Effector CD8-positive, alpha-beta T cell (primary cell): ENCODE data around the gene PTPN22.

Source experiments
- DNase-seq: peaks from one replicate; lab custom pipeline; 2025; lab: John Stamatoyannopoulos, UW

Gene PTPN22

GRCh38 chr1:113887402-113888175 is 16.1 kb upstream of the PTPN22 start, which contains the start of gene BCL2L15:
Gene BCL2L15, minus strand, starts transcription at chr1:113887581. Its CDS starts 206 bp downstream, at chr1:113887375.
- no peak for DNase-seq

GRCh38 chr1:113886417-113887401 is 15.2 kb upstream of the PTPN22 start:
- DNase-seq = no peak

GRCh38 chr1:113881661-113882060 is 10.1 kb upstream of the PTPN22 start:
- DNase-seq = no peak

- DNase-seq = no peak
Observed at GRCh38 chr1:113879739-113880038, 8.2 kb upstream of the PTPN22 start.

GRCh38 chr1:113876176-113876575 is 4.7 kb upstream of the PTPN22 start:
- no peak for DNase-seq

- no peak for DNase-seq
Observed at GRCh38 chr1:113875714-113876113, 4.2 kb upstream of the PTPN22 start.

GRCh38 chr1:113874012-113874879 is 2.7 kb upstream of the PTPN22 start:
- no peak for DNase-seq

- no peak for DNase-seq
Observed at GRCh38 chr1:113872219-113872935, 865 bp upstream of the PTPN22 start.

- no peak for DNase-seq
Observed at GRCh38 chr1:113870778-113871177, 734 bp downstream of the PTPN22 start.

- DNase-seq = no peak
Observed at GRCh38 chr1:113868387-113869083, 3.0 kb downstream of the PTPN22 start.

- DNase-seq = no peak
Observed at GRCh38 chr1:113861641-113862040, 9.9 kb downstream of the PTPN22 start.

GRCh38 chr1:113860891-113861290 is 10.6 kb downstream of the PTPN22 start:
- no peak for DNase-seq

GRCh38 chr1:113859478-113860175 is 11.9 kb downstream of the PTPN22 start:
- no peak for DNase-seq

- DNase-seq = no peak
Observed at GRCh38 chr1:113858982-113859381, 12.5 kb downstream of the PTPN22 start.

GRCh38 chr1:113858418-113858817 is 13.1 kb downstream of the PTPN22 start:
- no peak for DNase-seq

GRCh38 chr1:113857776-113858175 is 13.7 kb downstream of the PTPN22 start:
- no peak for DNase-seq

- DNase-seq = no peak
Observed at GRCh38 chr1:113856401-113856790, 15.1 kb downstream of the PTPN22 start.

GRCh38 chr1:113855630-113856400 is 15.7 kb downstream of the PTPN22 start:
- DNase-seq = no peak

GRCh38 chr1:113854234-113854633 is 17.3 kb downstream of the PTPN22 start:
- DNase-seq = no peak
